Stimulated activated CD4-positive, alpha-beta T cell treated with anti-CD3 and anti-CD28 coated beads, Interleukin-12 subunit alpha, Interleukin-12 subunit beta, amount 100 ng/mL, for 24 hours (primary cell): ENCODE results near the gene MAPK8IP1.

Experiments used
- DNase-seq, 2 experiments: peaks; one replicate each; pipeline ENCODE4 v3.0.0-alpha.2; 2020; ENCODE audit warnings: low read depth in 2 of 2

Gene MAPK8IP1

GRCh38 chr11:45926536-45927331, 41.3 kb downstream of the MAPK8IP1 start:
- DNase-seq: no peak

GRCh38 chr11:45927332-45927683, 41.9 kb downstream of the MAPK8IP1 start:
- DNase-seq: no peak

GRCh38 chr11:45927684-45928413, 42.4 kb downstream of the MAPK8IP1 start:
- no peak for DNase-seq

GRCh38 chr11:45928535-45929215, 43.2 kb downstream of the MAPK8IP1 start:
- DNase-seq: no peak

GRCh38 chr11:45929486-45930030, 44.1 kb downstream of the MAPK8IP1 start:
- DNase-seq: no peak

- DNase-seq: no peak
These were observed 44.8 kb downstream of the MAPK8IP1 start for GRCh38 chr11:45930031-45930794.

GRCh38 chr11:45930951-45931570, 45.6 kb downstream of the MAPK8IP1 start:
- no peak for DNase-seq

- DNase-seq: no peak
These were observed 46.3 kb downstream of the MAPK8IP1 start for GRCh38 chr11:45931739-45932138.

- no peak for DNase-seq
These were observed 46.8 kb downstream of the MAPK8IP1 start for GRCh38 chr11:45932217-45932616.

- no peak for DNase-seq
These were observed 47.8 kb downstream of the MAPK8IP1 start for GRCh38 chr11:45933131-45933831.

- no peak for DNase-seq
These were observed 48.6 kb downstream of the MAPK8IP1 start for GRCh38 chr11:45933846-45934579.

- no peak for DNase-seq
These were observed 49.3 kb downstream of the MAPK8IP1 start for GRCh38 chr11:45934580-45935318.

GRCh38 chr11:45935349-45936064, 50.1 kb downstream of the MAPK8IP1 start:
- DNase-seq: no peak

GRCh38 chr11:45936511-45937054, 51.1 kb downstream of the MAPK8IP1 start:
- DNase-seq: no peak

GRCh38 chr11:45937916-45938315, 52.5 kb downstream of the MAPK8IP1 start:
- no peak for DNase-seq

- DNase-seq: no peak
These were observed 54.4 kb downstream of the MAPK8IP1 start for GRCh38 chr11:45939836-45940235.

- DNase-seq: no peak
These were observed 55.8 kb downstream of the MAPK8IP1 start for GRCh38 chr11:45941285-45941684.

- DNase-seq: no peak
These were observed 56.9 kb downstream of the MAPK8IP1 start for GRCh38 chr11:45942381-45942780.
